ENCODE results near the gene CCM2L. TPM values are rescaled to one million over a fixed set of nuclear protein-coding genes. Genes with fewer than 3 reads are reported as not detected.

Gene CCM2L
- total and polyA plus RNA-seq, 2 of the 8 experiments (the other 6 are each of a cell fraction or from before 2014, with no cell fraction given) = 5.5 to 15.8 TPM

- H3K4ac ChIP-seq (replicated peaks; ENCODE audit: insufficient read length, low read depth, low read length) = no peak overlapping the region
- H3K79me2 ChIP-seq (ENCODE audit: control insufficient read depth in 1 of 2, insufficient read depth in 2 of 2, low read length in 2 of 2) = no peaks in the 10 kb centered on the region
- no peak overlapping the region for H3K27ac ChIP-seq (ENCODE audit: low read depth, low read length)
- no peak overlapping the region for H3K14ac ChIP-seq (ENCODE audit: insufficient read length)
- H3K4me1 ChIP-seq (replicated peaks in 1 of 4; ENCODE audit: control insufficient read depth in 3 of 4, insufficient read depth in 4 of 4, low read length in 3 of 4) = peaks cover 5 to 14% (median 13%) of the 10 kb centered on the region in 4 experiments
- peaks cover 4% of the 10 kb centered on the region; the same call in 1 of the 2 replicates for H3K23me2 ChIP-seq (ENCODE audit: low read depth, low read length)
- H2BK5ac ChIP-seq (ENCODE audit: low read depth, low read length) = no peak overlapping the region
- H2AFZ ChIP-seq (ENCODE audit: low read length) = no peak overlapping the region
- H3K4me2 ChIP-seq (ENCODE audit: insufficient read depth in 1 of 2, low read depth in 2 of 2, low read length in 2 of 2) = no peak overlapping the region
- 80% methylated on average over 4 of the region's 4 CpGs; no CpG with 5 or more reads in 1 of the 2 experiments for WGBS, 2 experiments (ENCODE audit: extremely low coverage in 1 of 2, insufficient coverage in 1 of 2, insufficient read length in 1 of 2, insufficient replicate concordance in 2 of 2, low coverage in 1 of 2, low lambda C conversion rate in 2 of 2, missing lambda C conversion rate in 1 of 2)
- H2BK120ac ChIP-seq (replicated peaks; ENCODE audit: low read depth, low read length) = no peak overlapping the region
- FAIRE-seq (peak; percentile 36), DNase-seq (ENCODE audit: low read depth in 1 of 2, low spot score in 2 of 2) (no peak)
- H3K27me3 ChIP-seq (replicated peaks in 1 of 4; ENCODE audit: control insufficient read depth in 3 of 4, extremely low read depth in 1 of 4, insufficient read depth in 3 of 4, low read length in 3 of 4) = peaks cover 0 to 8% (median 2%) of the 10 kb centered on the region in 4 experiments; a peak in 4 of 7 replicates
- H3K56ac ChIP-seq (replicated peaks; ENCODE audit: insufficient read length, low read depth, low read length) = no peak overlapping the region
- no peak overlapping the region for H2BK20ac ChIP-seq (ENCODE audit: low read length)
- TF ChIP-seq CHD1 (IDR thresholded peaks at IDR 0.05; ENCODE audit: low read depth, low read length) (no peak), TEAD4 (IDR thresholded peaks at IDR 0.05; ENCODE audit: low read depth, low read length) (0 out of 2 replicates have a peak, but pooled peaks have one; percentile 37)
- ChIA-PET CTCF (ENCODE audit: partially characterized antibody) (interaction anchor here (0.7 to 2.0 kb wide), 11 partner anchors 19 to 121 kb away, joined by 3 to 5 read pairs (median 4); partner anchors contain the start of gene PDRG1), POLR2A (ENCODE audit: partially characterized antibody) (interaction anchor here (0.9 kb wide), 1 partner anchor 19 kb away, joined by 4 read pairs; no protein-coding TSS in a partner anchor)
- no peak overlapping the region; a peak in 1 of 7 replicates for H3K9ac ChIP-seq (replicated peaks in 1 of 4; ENCODE audit: extremely low read depth in 1 of 4, low read depth in 3 of 4, low read length in 3 of 4)
- no peak overlapping the region for H4K91ac ChIP-seq (replicated peaks; ENCODE audit: insufficient read length, low read length)
- no peak overlapping the region for H3K18ac ChIP-seq (ENCODE audit: extremely low read depth, low read length)
- peaks cover 3 to 5% of the 10 kb centered on the region in 2 experiments for H4K20me1 ChIP-seq (replicated peaks in 1 of 2; ENCODE audit: control insufficient read depth in 1 of 2, insufficient read depth in 2 of 2, low read length in 2 of 2)
- no peak overlapping the region for H3K23ac ChIP-seq (ENCODE audit: insufficient read length)
- no peak overlapping the region for H4K8ac ChIP-seq (ENCODE audit: extremely low read depth, insufficient read depth, low read length)
- no peaks in the 10 kb centered on the region for H3K79me1 ChIP-seq (ENCODE audit: low read depth, low read length)
- no peak overlapping the region for H3K4me3 ChIP-seq (ENCODE audit: extremely low read depth in 1 of 4, insufficient read depth in 2 of 4, low read depth in 3 of 4, low read length in 4 of 4)
- no peak overlapping the region for H4K5ac ChIP-seq (ENCODE audit: insufficient read length, low read depth, low read length)
- no peak overlapping the region for H2AK5ac ChIP-seq (ENCODE audit: low read depth, low read length)
- no peaks in the 10 kb centered on the region for H3K36me3 ChIP-seq (ENCODE audit: control insufficient read depth in 2 of 4, insufficient read depth in 4 of 4, low read length in 3 of 4)
- H2BK12ac ChIP-seq (ENCODE audit: low read depth, low read length) = no peak overlapping the region
- no peaks in the 10 kb centered on the region for H3K9me3 ChIP-seq (ENCODE audit: insufficient read depth in 2 of 2, low read depth in 1 of 2, low read length in 1 of 2)
- H2BK15ac ChIP-seq (ENCODE audit: low read length) = no peak overlapping the region
Observed at GRCh38 chr20:31972471-31973021, 37.7 kb upstream of the CCM2L start.
